DOHH2 (cell line): ENCODE results near the gene ENDOU.

Experiments
- H3F3A ChIP-seq: fragments of 200-600 bp; sonication (generic), shearing (Covaris generic); 2 replicates; pipeline ENCODE4 v1.6.0; 2016; ENCODE audit warnings: antibody characterized with exemption, mild to moderate bottlenecking; ENCODE audit not compliant: control insufficient read depth, insufficient read depth
- H3K27ac ChIP-seq: fragments of 200-600 bp; sonication (generic); 2 replicates; pipeline ENCODE4 v1.5.1; 2014; ENCODE audit warnings: low read depth, mild to moderate bottlenecking, low read length, moderate library complexity
- H3K27me3 ChIP-seq: fragments of 200-600 bp; sonication (generic); 2 replicates; pipeline ENCODE4 v1.6.1; 2014; ENCODE audit warnings: mild to moderate bottlenecking, low read length, mixed read lengths; ENCODE audit not compliant: control insufficient read depth
- H3K36me3 ChIP-seq: fragments of 200-600 bp; sonication (generic); 2 replicates; pipeline ENCODE4 v1.6.1; 2014; ENCODE audit warnings: mild to moderate bottlenecking, low read length, moderate library complexity, mixed read lengths; ENCODE audit not compliant: control insufficient read depth
- H3K4me1 ChIP-seq: fragments of 200-600 bp; sonication (generic); 2 replicates; pipeline ENCODE4 v1.6.1; 2014; ENCODE audit warnings: mild to moderate bottlenecking, low read length, mixed read lengths; ENCODE audit not compliant: control insufficient read depth
- H3K4me2 ChIP-seq: fragments of 200-600 bp; sonication (generic); 2 replicates; pipeline ENCODE4 v1.6.0; 2014; ENCODE audit warnings: mild to moderate bottlenecking, low read length, moderate library complexity
- H3K4me3 ChIP-seq: fragments of 200-600 bp; sonication (generic); 2 replicates; pipeline ENCODE4 v1.5.1; 2014; ENCODE audit warnings: mild to moderate bottlenecking, low read length, mixed read lengths
- H3K79me2 ChIP-seq: fragments of 200-600 bp; sonication (generic); 2 replicates; pipeline ENCODE4 v1.6.1; 2014; ENCODE audit warnings: mild to moderate bottlenecking, low read length, mixed read lengths; ENCODE audit not compliant: control insufficient read depth
- H3K9me2 ChIP-seq: fragments of 200-600 bp; sonication (generic); replicated peaks from 2 replicates; pipeline ENCODE4 v1.6.1; 2014; ENCODE audit warnings: mild to moderate bottlenecking, low read length, mixed read lengths; ENCODE audit not compliant: control insufficient read depth
- H3K9me3 ChIP-seq: fragments of 200-600 bp; sonication (generic); 2 replicates; pipeline ENCODE4 v1.6.1; 2014; ENCODE audit warnings: antibody characterized with exemption, low read length, mixed read lengths; ENCODE audit not compliant: control insufficient read depth, insufficient read depth
- H4K20me1 ChIP-seq: fragments of 200-600 bp; sonication (generic); 2 replicates; pipeline ENCODE4 v1.6.0; 2014; ENCODE audit warnings: low read depth, mild to moderate bottlenecking, antibody characterized with exemption, low read length, moderate library complexity; ENCODE audit not compliant: control insufficient read depth, insufficient read depth
- CTCF ChIP-seq: fragments of 200-600 bp; sonication (generic); IDR thresholded peaks from one replicate; pipeline ENCODE4 v1.5.1; 2014; ENCODE audit warnings: antibody characterized with exemption, mild to moderate bottlenecking, low read depth, low read length; ENCODE audit not compliant: poor library complexity, severe bottlenecking
- EZH2phosphoT487 ChIP-seq: fragments of 200-600 bp; sonication (generic); IDR thresholded peaks from 2 replicates; pipeline ENCODE4 v1.6.1; 2017; ENCODE audit warnings: borderline replicate concordance, mild to moderate bottlenecking, antibody characterized with exemption, low read length, moderate library complexity, mixed read lengths

The ENDOU gene

GRCh38 chr12:47746523-47746922 is 21.2 kb upstream of the ENDOU start:
- TF ChIP-seq EZH2phosphoT487 (no peak), CTCF (no peak)
- H4K20me1 ChIP-seq = 0 out of 2 replicates have a peak, but pooled peaks cover 5% of the 10 kb centered on the region
- no peaks in the 10 kb centered on the region for H3K79me2 ChIP-seq
- peaks cover 6% of the 10 kb centered on the region for H3F3A ChIP-seq
- H3K4me2 ChIP-seq = no peak overlapping the region
- peaks cover 5% of the 10 kb centered on the region for H3K4me1 ChIP-seq
- H3K9me2 ChIP-seq = no peaks in the 10 kb centered on the region
- H3K9me3 ChIP-seq = no peaks in the 10 kb centered on the region
- no peak overlapping the region for H3K4me3 ChIP-seq
- peaks cover 38% of the 10 kb centered on the region for H3K27me3 ChIP-seq
- H3K36me3 ChIP-seq = no peaks in the 10 kb centered on the region
- H3K27ac ChIP-seq = no peak overlapping the region

- H3K9me2 ChIP-seq = no peaks in the 10 kb centered on the region
- no peak overlapping the region for H3K27ac ChIP-seq
- H3F3A ChIP-seq = peaks cover 10% of the 10 kb centered on the region
- H3K4me3 ChIP-seq = no peak overlapping the region
- TF ChIP-seq CTCF = no peak
- TF ChIP-seq EZH2phosphoT487 = no peak
- H3K4me1 ChIP-seq = peaks cover 9% of the 10 kb centered on the region
- H3K4me2 ChIP-seq = no peak overlapping the region
- H3K9me3 ChIP-seq = no peaks in the 10 kb centered on the region
- H3K36me3 ChIP-seq = no peaks in the 10 kb centered on the region
- no peaks in the 10 kb centered on the region for H3K79me2 ChIP-seq
- 0 out of 2 replicates have a peak, but pooled peaks cover 5% of the 10 kb centered on the region for H4K20me1 ChIP-seq
- H3K27me3 ChIP-seq = peaks cover 38% of the 10 kb centered on the region
Measured at GRCh38 chr12:47746073-47746472, 20.8 kb upstream of the ENDOU start.

- Histone ChIP-seq H3K4me2 (no peak overlapping the region), H3K9me2 (no peaks in the 10 kb centered on the region)
- TF ChIP-seq EZH2phosphoT487 = no peak
- no peak for TF ChIP-seq CTCF
Measured at GRCh38 chr12:47745485-47746041, 20.3 kb upstream of the ENDOU start.

More at GRCh38 chr12:47745485-47746041, 20.3 kb upstream of the ENDOU start:
- H3K36me3 ChIP-seq = no peaks in the 10 kb centered on the region
- H3F3A ChIP-seq = peaks cover 10% of the 10 kb centered on the region
- H3K79me2 ChIP-seq = no peaks in the 10 kb centered on the region
- H3K4me1 ChIP-seq = peaks cover 14% of the 10 kb centered on the region
- no peaks in the 10 kb centered on the region for H3K9me3 ChIP-seq
- peaks cover 38% of the 10 kb centered on the region for H3K27me3 ChIP-seq
- H4K20me1 ChIP-seq = 0 out of 2 replicates have a peak, but pooled peaks cover 5% of the 10 kb centered on the region
- no peak overlapping the region for H3K4me3 ChIP-seq
- no peak overlapping the region for H3K27ac ChIP-seq
